HEK293T (cell line): ENCODE data around the gene GDPGP1.

Experiments used
- CTCF ChIA-PET: fragments of 350-600 bp; formaldehyde crosslinking; extraction: SDS; loops from one replicate; lab custom pipeline; 2021; ENCODE audit warnings: antibody characterized with exemption, inconsistent platforms; lab: Yijun Ruan, JAX
- POLR2A ChIA-PET: fragments of 350-600 bp; formaldehyde crosslinking; extraction: SDS; loops from one replicate; lab custom pipeline; 2020; ENCODE audit warnings: antibody characterized with exemption, inconsistent platforms; lab: Yijun Ruan, JAX
- DNase-seq: peaks from one replicate; pipeline ENCODE4 v3.0.0; 2012; ENCODE audit warnings: mixed read lengths; ENCODE audit errors: extremely low spot score
- ARNT ChIP-seq: fragments of 450-650 bp; IDR thresholded peaks from 2 replicates; pipeline ENCODE4 v1.6.1; 2017; ENCODE audit warnings: mild to moderate bottlenecking
- BHLHE40 ChIP-seq: fragments of 450-650 bp; IDR thresholded peaks from 2 replicates; pipeline ENCODE4 v1.6.1; 2016; ENCODE audit warnings: mild to moderate bottlenecking, moderate library complexity, borderline replicate concordance
- CTBP1 ChIP-seq: fragments of 450-650 bp; IDR thresholded peaks from 2 replicates; pipeline ENCODE4 v1.6.1; 2016; ENCODE audit warnings: borderline replicate concordance
- ELF4 ChIP-seq: fragments of 450-650 bp; IDR thresholded peaks from 2 replicates; pipeline ENCODE4 v1.6.1; 2017; ENCODE audit warnings: antibody characterized with exemption
- FOXA1 ChIP-seq: fragments of 450-650 bp; IDR thresholded peaks from 2 replicates; pipeline ENCODE4 v1.6.1; 2016; ENCODE audit warnings: mild to moderate bottlenecking
- FOXK2 ChIP-seq: fragments of 450-650 bp; IDR thresholded peaks from 2 replicates; pipeline ENCODE4 v1.6.1; 2016; ENCODE audit warnings: mild to moderate bottlenecking
- FOXM1 ChIP-seq: fragments of 450-650 bp; IDR thresholded peaks from 2 replicates; pipeline ENCODE4 v1.6.1; 2017; ENCODE audit warnings: mild to moderate bottlenecking, borderline replicate concordance
- HDGF ChIP-seq: fragments of 450-650 bp; IDR thresholded peaks from 2 replicates; pipeline ENCODE4 v1.6.1; 2017; ENCODE audit warnings: antibody characterized with exemption, borderline replicate concordance
- L3MBTL2 ChIP-seq: fragments of 450-650 bp; conservative IDR thresholded peaks from 2 replicates; pipeline ENCODE4 v1.6.1; 2016; ENCODE audit warnings: mild to moderate bottlenecking
- LEF1 ChIP-seq: fragments of 450-650 bp; IDR thresholded peaks from 2 replicates; pipeline ENCODE4 v1.6.1; 2017; ENCODE audit warnings: mild to moderate bottlenecking, borderline replicate concordance
- NFRKB ChIP-seq: fragments of 450-650 bp; IDR thresholded peaks from 2 replicates; pipeline ENCODE4 v1.6.1; 2016; ENCODE audit warnings: mild to moderate bottlenecking, moderate library complexity
- SP1 ChIP-seq: fragments of 450-650 bp; IDR thresholded peaks from 2 replicates; pipeline ENCODE4 v1.6.1; 2017
- SUZ12 ChIP-seq: fragments of 450-650 bp; IDR thresholded peaks from 2 replicates; pipeline ENCODE4 v1.6.1; 2016; ENCODE audit warnings: mild to moderate bottlenecking
- TARDBP ChIP-seq: fragments of 450-650 bp; IDR thresholded peaks from 2 replicates; pipeline ENCODE4 v1.6.1; 2016
- ZNF384 ChIP-seq: fragments of 450-650 bp; IDR thresholded peaks from 2 replicates; pipeline ENCODE4 v1.6.1; 2016
- TF ChIP-seq, protein P1 (sequence below): fragments of 450-650 bp; IDR thresholded peaks from 2 replicates; pipeline ENCODE4 v1.6.1; 2016

Gene GDPGP1

DNA sequence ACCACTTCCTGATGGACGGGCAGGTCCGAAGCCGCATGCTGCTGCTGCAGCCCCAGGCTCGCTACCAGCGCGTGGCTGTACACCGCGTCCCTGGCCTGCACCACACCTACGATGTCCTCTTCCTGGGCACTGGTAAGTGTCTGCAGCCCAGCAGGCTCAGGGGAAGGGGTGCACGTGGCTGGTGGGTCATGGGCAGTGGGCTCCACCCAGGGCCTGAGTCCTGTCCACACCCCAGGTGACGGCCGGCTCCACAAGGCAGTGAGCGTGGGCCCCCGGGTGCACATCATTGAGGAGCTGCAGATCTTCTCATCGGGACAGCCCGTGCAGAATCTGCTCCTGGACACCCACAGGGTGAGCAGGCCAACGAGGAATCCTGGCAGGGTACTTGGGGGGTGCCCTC lies 9.0 kb upstream of the GDPGP1 start:
- ChIA-PET POLR2A (no interaction called here), CTCF (no interaction called here)
- TF ChIP-seq L3MBTL2 = no peak
- TF ChIP-seq, protein P1, sequence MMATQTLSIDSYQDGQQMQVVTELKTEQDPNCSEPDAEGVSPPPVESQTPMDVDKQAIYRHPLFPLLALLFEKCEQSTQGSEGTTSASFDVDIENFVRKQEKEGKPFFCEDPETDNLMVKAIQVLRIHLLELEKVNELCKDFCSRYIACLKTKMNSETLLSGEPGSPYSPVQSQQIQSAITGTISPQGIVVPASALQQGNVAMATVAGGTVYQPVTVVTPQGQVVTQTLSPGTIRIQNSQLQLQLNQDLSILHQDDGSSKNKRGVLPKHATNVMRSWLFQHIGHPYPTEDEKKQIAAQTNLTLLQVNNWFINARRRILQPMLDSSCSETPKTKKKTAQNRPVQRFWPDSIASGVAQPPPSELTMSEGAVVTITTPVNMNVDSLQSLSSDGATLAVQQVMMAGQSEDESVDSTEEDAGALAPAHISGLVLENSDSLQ = no peak
- TF ChIP-seq CTBP1 = no peak
- no peak for TF ChIP-seq NFRKB
- TF ChIP-seq SP1 = no peak
- DNase-seq = no peak

DNA sequence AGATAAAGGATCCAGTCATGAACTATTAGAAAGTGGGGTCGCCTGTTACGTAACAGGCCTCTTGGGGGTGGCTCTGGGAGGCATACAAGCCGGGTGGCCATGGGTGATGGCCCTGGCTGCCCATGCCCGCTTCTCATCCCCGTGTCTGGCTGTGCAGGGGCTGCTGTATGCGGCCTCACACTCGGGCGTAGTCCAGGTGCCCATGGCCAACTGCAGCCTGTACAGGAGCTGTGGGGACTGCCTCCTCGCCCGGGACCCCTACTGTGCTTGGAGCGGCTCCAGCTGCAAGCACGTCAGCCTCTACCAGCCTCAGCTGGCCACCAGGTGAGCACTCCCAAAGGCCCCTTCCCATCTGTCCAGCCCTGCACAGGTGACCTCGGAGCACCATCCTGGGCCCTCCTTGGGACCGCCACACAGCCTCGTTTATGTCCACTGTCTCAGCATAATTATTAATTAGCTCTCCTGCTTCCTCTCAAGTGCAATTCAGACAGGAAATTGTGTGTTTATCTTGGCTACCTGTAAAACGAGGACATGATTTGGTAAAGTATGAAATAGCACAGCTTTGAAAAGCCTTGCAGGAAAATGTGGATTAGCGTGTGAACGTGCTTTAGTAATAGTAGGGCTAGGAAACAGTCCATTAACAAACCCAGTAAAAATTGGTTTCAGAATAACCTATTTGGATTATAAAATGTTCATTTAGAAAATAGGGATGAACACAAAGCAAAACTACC lies 8.3 kb upstream of the GDPGP1 start:
- ChIA-PET POLR2A (interaction anchor here (0.5 kb wide), 1 partner anchor 8 kb away, joined by 3 read pairs; the partner anchor contains the start of genes CIB1 and GDPGP1), CTCF (no interaction called here)
- no peak for TF ChIP-seq CTBP1
- no peak for TF ChIP-seq BHLHE40
- no peak for TF ChIP-seq TARDBP
- TF ChIP-seq ELF4 = no peak
- no peak for TF ChIP-seq FOXA1
- no peak for TF ChIP-seq LEF1
- TF ChIP-seq, protein P1 = no peak
- TF ChIP-seq L3MBTL2 = no peak
- no peak for TF ChIP-seq ARNT
- no peak for TF ChIP-seq HDGF
- TF ChIP-seq ZNF384 = no peak
- no peak for TF ChIP-seq SP1
- TF ChIP-seq FOXM1 = no peak
- TF ChIP-seq NFRKB = no peak
- no peak for TF ChIP-seq FOXK2
- TF ChIP-seq SUZ12 = no peak
- DNase-seq = no peak

GRCh38 chr15:90227336-90227735 lies 6.7 kb upstream of the GDPGP1 start:
- ChIA-PET POLR2A (no interaction called here), CTCF (interaction anchor here (0.6 kb wide), 1 partner anchor 304 kb away, joined by 3 read pairs; no protein-coding TSS in a partner anchor)
- TF ChIP-seq HDGF = no peak
- TF ChIP-seq, protein P1 = no peak
- TF ChIP-seq L3MBTL2 = no peak
- TF ChIP-seq FOXM1 = no peak

GRCh38 chr15:90227816-90228772 lies 5.9 kb upstream of the GDPGP1 start:
- TF ChIP-seq ELF4 (no peak), CTBP1 (no peak), FOXM1 (no peak), ARNT (no peak), SUZ12 (no peak), L3MBTL2 (no peak), TARDBP (no peak), ZNF384 (no peak), SP1 (no peak), LEF1 (no peak)
- ChIA-PET POLR2A (no interaction called here), CTCF (no interaction called here)
- no peak for DNase-seq

More at GRCh38 chr15:90227336-90227735, 6.7 kb upstream of the GDPGP1 start:
- no peak for DNase-seq

- ChIA-PET CTCF (no interaction called here), POLR2A (no interaction called here)
- DNase-seq = no peak
- no peak for TF ChIP-seq ARNT
- TF ChIP-seq FOXK2 = no peak
- no peak for TF ChIP-seq SUZ12
- TF ChIP-seq, protein P1 = no peak
Measured at GRCh38 chr15:90228960-90229359, 5.0 kb upstream of the GDPGP1 start.

- no peak for TF ChIP-seq HDGF
- DNase-seq = no peak
- POLR2A ChIA-PET = interaction anchor here (1.7 kb wide), 1 partner anchor 29 kb away, joined by 4 read pairs; the partner anchor contains the start of gene SEMA4B
- CTCF ChIA-PET = interaction anchor here (5.1 kb wide), 1 partner anchor 9 kb away, joined by 37 read pairs; no protein-coding TSS in a partner anchor
Measured at GRCh38 chr15:90230071-90230494, 3.9 kb upstream of the GDPGP1 start.
